Mammary epithelial cell (primary cell): ENCODE results near the gene ADCY9.

Experiments
- EZH2 ChIP-seq: IDR thresholded peaks from 2 replicates; pipeline ENCODE4 v1.6.1; 2012; ENCODE audit warnings: low read length, inconsistent platforms, borderline replicate concordance
- TF ChIP-seq, protein P1 (sequence below), 2 donors: IDR thresholded peaks in 1 of 2; conservative IDR thresholded peaks in 1 of 2; 2 replicates each; pipeline ENCODE4 v1.5.1; 2011 to 2012; ENCODE audit warnings: inconsistent platforms in 2 of 2, low read length in 2 of 2, mild to moderate bottlenecking in 2 of 2, control low read depth in 1 of 2, low read depth in 1 of 2; ENCODE audit not compliant: insufficient read depth in 1 of 2; ENCODE audit errors: extremely low read depth in 1 of 2

DNA sequence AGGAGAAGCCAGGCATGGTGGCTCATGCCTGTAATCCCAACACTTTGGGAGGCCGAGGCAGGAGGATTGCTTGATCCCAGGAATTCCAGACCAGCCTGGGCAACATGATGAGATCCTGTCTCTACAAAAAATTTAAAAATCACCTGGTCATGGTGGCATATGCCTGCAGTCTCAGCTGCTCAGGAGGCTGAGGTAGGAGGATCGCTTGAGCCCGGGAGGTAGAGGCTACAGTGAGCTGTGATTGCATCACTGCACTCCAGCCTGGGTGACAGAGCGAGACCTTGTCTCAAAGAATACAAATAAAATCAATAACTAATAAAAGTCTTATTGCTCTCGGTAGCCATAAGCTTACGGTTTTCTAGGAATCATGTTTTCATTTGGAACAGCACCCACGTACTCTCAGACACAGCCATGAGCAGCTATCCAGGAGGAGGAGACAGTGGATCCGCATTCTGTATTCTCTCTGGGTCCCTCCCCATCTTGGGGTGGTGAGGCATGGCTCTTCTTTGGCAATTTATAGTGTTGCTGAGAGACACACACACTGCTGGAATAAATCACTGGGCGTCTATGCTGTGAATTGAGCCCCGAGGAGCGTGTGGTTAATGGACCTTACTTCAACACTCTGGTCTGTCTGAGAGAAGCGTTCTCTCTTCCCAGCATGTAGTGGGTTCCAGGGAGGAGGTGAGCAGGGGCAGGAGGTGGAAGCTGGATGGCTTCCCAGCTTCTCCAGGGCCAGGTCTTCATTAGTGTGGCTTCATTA, 8.5 kb upstream of the ADCY9 start:
- TF ChIP-seq, protein P1, sequence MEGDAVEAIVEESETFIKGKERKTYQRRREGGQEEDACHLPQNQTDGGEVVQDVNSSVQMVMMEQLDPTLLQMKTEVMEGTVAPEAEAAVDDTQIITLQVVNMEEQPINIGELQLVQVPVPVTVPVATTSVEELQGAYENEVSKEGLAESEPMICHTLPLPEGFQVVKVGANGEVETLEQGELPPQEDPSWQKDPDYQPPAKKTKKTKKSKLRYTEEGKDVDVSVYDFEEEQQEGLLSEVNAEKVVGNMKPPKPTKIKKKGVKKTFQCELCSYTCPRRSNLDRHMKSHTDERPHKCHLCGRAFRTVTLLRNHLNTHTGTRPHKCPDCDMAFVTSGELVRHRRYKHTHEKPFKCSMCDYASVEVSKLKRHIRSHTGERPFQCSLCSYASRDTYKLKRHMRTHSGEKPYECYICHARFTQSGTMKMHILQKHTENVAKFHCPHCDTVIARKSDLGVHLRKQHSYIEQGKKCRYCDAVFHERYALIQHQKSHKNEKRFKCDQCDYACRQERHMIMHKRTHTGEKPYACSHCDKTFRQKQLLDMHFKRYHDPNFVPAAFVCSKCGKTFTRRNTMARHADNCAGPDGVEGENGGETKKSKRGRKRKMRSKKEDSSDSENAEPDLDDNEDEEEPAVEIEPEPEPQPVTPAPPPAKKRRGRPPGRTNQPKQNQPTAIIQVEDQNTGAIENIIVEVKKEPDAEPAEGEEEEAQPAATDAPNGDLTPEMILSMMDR (conservative IDR thresholded peaks at IDR 0.05 in 1 of 2, IDR thresholded peaks at IDR 0.05 in 1 of 2; ENCODE audit: extremely low read depth in 1 of 2, insufficient read depth in 1 of 2, low read depth in 1 of 2, low read length in 2 of 2): no peak
- no peak for TF ChIP-seq EZH2
